GM19099 (cell line): ENCODE data around the gene ECHDC3.

ENCODE experiments used
- POLR2A ChIP-seq: IDR thresholded peaks from 3 replicates; pipeline ENCODE4 v1.6.1; 2011; ENCODE audit warnings: low read depth; ENCODE audit not compliant: insufficient read length; ENCODE audit errors: extremely low read depth

Gene ECHDC3

DNA sequence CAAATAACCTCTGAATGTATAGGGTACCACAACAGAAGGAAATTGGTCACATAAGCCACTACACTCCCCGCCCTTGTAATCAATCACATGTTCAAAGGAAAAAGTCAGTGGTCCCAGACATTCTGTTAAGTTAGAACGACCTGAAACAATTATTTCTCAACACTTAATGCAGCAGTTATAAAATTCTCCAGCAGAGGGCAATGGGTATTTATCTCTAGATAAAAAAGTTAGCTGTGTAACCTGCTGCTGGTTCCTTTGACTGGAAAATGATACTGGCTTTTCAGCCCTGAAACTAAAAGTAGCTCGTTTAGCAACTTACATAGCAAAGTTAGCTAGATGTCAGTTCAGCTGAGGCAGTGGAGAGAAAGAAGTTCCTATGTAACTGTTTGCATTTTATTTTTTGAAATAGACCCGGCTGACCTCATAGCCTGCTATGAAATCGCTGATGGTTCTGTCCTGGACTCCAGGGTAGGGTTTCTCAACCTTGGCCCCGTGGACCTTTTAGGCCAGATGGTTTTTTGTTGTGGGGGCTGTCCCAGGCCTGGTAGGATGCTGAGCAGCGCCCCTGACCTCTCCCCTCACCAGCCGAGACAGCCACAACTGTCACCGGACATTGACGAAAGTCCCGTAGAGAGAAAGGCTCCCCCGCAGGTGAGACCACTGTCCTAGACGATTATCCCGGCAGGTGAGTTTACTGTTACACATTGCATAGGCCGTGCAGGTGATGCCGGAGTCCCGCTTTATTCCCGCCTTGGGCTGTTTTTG is 40.8 kb downstream of the ECHDC3 start:
- TF ChIP-seq POLR2A = no peak

DNA sequence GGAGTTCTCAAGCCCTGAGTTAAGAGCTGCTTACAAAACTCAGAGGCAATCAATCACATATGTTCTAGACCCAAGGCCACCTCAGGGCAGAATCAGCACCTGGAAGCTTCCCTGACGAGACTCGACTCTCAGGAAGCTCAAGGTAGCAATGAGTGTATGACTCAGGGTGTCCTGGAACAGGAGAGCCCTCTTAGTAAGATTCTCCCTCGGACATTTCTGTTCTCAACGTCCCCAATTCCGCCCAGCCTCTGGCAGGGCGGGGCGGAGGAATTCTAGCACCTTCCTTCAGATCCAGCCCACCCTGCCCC is 41.3 kb downstream of the ECHDC3 start:
- TF ChIP-seq POLR2A = no peak

DNA sequence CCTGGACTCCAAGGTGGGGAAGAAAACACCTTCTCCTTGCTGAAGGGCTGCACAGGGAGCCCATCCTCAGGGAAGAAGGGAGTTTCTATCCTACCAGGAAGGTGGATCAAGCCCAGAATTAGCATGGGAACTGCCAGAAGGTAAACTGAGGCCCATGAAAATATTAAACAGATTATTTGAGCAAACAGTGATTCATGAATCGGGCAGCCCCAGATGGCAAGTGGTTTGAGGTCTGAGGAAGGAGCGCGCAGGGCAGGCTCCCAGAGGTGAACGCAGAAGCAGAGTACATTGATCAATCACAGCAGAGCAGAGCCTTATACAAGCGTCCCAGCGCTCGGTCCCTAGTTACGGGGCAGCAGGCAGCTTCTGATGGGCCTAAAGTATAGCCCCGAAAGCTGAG is 45.2 kb downstream of the ECHDC3 start:
- no peak for TF ChIP-seq POLR2A

DNA sequence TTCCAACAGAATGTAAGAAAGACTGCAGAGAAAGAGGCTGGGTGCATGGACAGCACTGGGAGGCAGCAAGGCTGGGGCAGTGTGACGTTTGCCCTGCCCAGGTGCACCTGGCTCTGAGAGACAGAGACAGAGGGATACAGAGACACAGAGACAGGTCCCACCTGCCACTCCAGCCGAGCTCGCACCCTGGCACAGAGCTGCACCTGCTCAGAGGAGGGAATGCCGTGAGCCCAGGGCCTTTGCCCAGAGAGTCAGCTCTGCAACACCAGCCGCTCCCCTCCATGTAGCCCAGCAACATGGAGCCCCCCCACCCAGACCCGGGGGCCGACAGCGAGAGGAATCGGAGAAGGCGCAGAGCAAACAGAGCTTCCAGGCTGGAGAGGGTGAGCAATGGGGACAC is 45.7 kb downstream of the ECHDC3 start:
- TF ChIP-seq POLR2A = no peak

DNA sequence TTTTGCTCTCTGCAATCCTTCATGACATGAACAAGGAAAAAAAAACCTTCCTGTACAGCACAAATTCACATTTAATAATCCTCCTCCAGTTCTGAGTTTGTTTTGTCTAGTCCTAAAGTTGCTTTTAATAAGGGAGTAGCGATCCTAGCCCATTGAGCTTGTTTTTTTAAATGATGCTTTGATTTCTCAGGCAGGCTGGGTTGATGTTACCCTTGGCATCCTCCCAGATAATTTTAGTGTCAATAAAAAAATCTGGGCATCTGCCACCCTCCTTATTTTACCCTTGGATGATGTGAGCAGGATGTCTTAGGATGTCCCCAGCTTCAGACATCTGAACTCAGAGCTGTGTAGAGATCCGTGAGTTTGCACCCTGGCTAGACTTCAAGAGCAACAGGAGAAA is 47.1 kb downstream of the ECHDC3 start:
- TF ChIP-seq POLR2A = no peak

DNA sequence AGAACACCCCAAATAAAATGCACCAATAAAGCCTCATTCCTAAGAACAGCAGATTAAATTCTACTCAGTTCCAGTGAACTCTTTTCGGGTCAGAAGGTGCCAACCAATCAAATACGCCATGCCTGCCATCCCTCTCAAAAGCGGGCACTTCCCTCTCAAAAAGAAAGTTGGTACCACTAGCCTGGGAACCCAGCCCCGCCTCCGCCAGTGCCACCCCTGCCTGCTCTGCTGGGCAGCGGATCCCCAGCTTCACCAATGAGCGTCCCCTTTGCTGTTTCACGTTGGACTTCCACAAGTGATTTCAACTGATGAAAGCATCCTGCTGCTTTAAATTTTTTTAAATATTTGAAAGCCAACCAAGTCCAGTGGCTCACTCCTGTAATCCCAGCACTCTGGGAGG is 47.8 kb downstream of the ECHDC3 start:
- TF ChIP-seq POLR2A = no peak

DNA sequence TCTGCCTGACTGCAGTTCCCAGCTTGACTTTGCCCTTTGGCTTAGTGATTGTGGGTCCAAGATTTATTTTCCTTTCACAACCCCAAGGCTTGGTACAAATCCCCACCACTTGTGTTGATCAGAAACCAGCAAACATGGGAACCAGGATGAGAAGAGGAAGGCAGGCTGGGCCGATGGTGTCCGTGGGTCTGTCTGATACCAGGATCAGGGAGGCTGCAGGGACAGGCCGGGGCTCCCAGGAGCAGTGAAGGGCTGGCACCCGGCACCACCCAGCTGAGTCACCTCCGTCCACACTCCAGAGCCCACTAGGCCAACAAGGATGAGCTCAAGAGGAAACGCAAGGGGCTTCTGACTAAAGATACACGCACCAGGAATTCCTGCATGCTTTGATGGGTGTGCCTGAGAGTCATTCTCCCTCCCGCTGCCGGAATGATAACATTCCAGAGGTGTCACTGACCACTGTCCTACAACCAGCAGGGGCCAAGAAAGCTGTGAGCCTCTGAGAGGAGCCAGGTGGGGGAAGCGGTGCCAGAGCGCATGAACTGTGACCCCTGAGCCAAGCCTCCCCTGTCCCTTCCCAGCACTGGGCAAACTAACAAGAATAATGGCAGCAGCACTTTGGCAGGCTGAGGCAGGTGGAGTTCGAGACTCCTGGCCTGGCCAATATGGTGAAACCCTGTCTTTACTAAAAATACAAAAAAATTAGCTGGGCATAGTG is 51.7 kb downstream of the ECHDC3 start:
- no peak for TF ChIP-seq POLR2A

DNA sequence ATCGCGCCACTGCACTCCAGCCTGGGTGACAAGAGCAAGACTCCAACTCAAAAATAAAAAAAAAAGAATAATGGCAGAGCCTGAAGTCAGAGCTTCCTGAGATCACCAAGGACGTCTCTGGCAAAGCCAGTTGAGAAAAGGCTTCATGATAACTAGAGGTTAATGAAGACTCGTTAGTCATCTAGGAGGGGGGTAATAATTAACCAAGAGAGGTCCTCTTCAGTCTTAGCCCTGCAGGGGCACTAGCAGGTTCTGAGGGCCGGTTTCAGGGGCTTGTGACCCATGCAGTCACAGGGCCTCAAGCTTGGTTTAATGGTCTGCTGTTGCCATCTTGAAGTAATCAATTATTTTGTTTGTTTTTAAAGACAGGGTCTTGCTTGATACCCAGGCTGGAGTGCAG is 52.4 kb downstream of the ECHDC3 start:
- TF ChIP-seq POLR2A = no peak

DNA sequence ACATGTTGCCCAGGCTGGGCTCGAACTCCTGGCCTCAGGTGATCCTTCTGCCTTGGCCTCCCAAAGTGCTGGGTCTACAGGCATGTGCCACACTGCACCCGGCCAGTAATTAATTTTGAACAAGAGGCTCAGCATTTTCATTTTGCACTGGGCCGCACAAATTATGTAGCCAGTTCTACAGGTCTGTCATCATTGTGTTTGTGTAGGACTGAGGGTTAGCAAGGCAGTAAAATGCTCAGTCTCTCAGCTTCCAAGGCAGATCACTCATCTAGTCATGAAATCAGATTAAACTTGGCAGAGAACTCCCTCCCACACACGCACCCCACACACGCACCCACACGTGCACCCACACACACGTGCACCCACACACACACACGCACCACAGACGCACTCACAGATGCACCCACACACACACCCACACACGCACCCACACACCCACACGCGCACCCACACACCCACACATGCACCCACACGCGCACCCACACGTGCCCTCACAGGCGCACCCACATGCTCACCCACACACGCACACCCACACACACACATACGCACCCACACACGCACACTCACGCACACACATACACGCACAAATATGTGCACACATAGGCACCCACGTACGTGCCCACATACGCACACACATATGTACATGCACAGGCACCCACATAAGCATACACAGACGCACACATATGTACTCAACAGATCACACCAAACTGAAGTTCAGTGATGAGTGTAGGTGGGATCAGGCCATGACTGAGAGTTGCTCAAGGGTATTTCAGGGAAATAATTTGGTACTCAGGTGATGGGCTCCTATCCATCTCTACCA is 53.1 kb downstream of the ECHDC3 start:
- TF ChIP-seq POLR2A = no peak

DNA sequence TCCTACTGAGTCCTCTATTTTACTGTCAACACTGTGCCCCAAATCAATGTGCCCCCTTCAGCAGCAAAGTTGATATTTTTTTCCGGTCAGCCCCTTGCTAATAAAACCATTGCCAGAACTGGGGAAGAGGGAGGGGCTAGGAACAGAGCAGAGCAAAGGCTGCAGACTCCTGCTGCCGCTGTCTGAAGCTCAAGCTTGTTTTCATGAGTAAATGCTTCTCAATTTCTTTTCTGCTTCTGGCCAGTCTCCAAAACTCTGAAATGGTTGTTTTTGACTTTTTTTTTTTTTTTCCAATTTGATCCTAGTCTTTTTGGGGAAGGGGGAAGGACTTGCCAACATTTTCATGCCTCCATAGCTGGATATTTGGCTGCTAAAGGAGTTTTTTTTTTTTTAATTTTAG is 54.3 kb downstream of the ECHDC3 start:
- no peak for TF ChIP-seq POLR2A

DNA sequence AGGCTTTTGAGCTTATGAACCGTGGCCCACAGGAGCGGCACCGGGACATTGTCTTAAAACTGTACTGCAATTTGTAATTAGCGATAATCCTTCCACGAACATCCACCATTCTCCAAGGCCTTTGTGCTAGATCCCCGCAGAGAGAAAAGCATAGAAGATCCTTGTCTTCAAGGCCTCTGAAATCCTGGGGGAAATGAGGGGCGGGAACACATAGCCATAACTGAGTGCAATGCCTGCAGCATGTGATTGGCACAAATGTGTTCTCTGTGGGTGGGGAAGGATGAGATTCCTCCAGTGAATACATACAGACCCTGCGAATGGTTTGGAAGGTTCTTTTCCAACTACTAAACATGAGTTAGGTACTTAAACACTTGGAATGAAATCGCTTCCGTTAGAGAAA is 55.1 kb downstream of the ECHDC3 start:
- TF ChIP-seq POLR2A = no peak

DNA sequence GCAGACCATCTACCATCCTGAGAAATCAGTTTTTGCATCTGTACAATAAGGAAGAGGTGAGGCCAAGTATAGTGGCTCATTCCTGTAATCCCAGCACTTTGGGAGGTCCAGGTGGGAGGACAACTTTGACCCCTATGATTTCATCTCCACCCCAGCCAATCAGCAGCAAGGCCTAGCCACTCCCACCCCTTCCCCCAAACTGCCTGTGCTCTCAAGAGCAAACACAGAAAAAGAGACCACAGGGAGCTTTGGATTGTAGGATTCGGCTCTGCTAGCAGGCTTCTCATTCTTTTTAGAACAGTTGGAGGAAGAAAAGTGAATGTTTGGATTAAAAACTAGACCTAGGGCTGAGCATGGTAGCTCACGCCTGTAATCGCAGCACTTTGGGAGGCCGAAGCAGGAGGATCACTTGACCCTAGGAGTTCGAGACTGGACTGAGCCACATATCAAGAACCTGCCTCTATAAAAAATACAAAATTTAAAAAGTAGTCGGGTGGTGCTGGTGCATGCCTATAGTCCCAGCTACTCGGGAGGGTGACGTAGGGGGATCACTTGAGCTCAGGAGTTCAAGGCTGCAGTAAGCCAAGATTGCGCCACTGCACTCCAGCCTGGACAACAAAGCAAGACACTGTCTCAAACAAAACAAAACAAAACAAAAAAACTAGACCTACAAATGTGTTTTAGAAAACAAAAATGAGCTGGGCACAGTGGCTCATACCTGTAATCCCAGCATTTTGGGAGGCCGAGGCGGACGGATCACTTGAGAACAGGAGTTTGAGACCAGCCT is 55.9 kb downstream of the ECHDC3 start:
- no peak for TF ChIP-seq POLR2A

DNA sequence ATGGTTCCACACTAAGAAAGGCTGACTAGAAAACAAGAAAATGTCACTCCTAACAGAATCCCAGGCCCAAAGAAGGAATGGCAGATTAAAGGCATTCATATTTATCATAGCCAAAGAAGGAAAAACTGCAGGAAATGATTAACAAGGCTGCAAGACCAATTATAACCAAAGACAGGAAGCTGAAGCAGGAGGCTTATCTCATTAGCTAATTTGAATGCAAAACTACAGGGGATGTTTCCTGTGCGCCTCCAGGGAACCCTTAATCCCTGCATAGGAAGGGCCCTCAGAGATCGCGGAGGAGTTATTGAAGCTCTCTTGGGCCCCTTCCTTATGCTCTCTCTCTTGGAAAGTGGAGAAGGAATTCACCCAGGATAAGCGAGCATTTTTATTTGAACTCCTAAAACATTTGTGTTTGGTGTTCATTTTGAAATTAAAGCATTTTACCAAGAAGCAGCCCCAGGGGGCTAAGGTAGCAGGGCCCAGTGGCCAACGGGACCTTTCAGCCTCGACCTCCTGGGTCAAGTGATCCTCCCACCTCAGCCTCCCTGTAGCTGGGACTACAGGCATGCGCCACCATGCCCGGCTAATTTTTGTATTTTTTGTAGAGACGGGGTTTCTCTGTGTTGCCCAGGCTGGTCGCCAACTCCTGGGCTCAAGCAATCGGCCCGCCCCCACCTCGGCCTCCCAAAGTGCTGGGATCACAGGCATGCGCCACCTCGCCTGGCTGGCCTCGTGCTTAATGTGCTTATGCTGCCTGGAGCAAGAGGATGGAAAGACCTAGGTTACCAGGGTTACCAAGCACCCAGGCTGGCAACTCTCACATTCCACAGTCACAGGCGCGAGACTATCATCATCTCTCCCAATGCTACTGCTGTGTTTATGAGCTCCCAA is 56.9 kb downstream of the ECHDC3 start:
- TF ChIP-seq POLR2A = no peak

DNA sequence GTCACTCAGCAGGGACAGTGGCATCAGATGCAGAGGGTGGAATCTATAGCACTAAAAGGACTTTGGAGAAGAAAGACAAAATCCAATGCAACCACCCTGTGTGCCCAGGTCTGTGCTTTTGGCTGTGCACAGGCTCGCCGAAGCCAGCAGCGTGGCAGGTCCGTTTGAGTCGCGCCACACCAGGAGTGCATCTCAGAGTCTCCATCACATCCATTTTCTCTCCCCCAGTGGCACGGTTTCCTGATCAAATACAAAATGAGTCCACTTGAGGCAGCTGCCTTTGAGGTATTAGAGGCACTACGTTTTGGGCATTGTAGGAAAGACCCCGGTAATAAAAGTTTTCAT is 57.5 kb downstream of the ECHDC3 start:
- no peak for TF ChIP-seq POLR2A
